Fibroblast of skin of left quadriceps (primary cell): Measurements from ENCODE around the gene PID1.
A peak's percentile ranks its signal among the peaks of the same experiment; 100 is the strongest.

ENCODE experiments used
- DNase-seq, 2 experiments: peaks; one replicate each; pipeline ENCODE4 v3.0.0-alpha.2; 2013; ENCODE audit warnings: low read depth in 2 of 2

Gene PID1, protein sequence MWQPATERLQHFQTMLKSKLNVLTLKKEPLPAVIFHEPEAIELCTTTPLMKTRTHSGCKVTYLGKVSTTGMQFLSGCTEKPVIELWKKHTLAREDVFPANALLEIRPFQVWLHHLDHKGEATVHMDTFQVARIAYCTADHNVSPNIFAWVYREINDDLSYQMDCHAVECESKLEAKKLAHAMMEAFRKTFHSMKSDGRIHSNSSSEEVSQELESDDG

DNA sequence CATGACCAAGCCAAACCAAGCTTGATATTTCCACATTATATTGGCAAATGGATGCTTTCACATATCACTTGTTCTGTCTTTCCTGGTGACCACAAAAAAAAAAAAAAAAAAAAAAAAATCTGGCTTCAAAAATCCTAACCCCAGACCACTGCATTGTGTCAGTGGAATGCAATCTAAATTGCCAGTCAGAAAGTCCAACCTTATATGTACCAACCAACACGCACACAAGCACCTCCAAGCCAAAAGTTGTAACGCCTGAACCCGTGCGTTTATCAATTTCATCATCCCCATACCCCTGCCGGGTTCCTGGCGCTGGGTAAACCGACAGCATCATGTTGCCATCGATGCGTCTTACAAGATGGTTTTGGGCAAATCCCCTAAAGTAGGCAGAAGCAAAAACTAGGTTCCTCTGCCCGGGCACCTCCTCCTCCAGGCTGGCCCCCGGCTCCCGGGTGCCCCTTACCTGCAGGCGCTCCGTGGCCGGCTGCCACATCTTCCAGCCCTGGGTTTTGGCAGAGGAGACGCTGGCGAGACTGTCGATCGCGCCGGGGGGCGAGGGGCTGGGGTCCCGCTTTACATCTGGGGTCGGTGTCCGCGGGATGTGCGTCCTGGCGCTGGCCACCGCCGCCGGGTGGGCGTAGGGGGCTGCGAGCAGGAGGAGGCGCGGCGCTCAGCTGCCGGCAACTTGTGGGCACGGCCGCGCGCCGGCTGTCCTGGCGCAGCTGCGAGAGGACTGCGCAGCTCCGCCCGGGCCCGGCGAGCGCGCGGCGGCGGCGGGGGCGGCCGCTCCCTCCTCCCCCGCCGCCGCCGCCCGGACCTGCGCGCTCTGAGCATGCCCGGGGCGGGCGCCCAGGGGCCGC, at the start of gene PID1:
TSS of gene PID1 (minus strand) at position 737 of the 860 bp plus-strand sequence. CDS start at position 493, 244 bp downstream.
- peak in 1 of 2 experiments; percentile 11 for DNase-seq

DNA sequence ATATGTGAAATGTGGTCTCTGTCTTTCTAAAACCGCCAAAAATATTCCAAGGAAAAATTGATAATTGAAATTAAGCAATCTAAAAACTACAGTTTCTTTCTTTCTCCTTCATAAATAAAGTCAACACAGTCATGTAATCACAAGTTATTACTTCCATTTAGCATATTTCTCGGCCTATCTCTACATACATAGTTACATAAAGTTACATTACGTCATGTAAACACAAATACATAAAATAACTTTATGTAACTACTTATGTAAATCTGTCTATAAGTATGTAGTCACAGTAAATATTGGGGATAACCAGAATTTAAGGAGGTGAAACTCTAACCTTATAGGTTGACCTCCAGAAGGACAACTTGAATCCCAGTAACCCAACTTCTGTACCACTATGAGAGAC, 48.5 kb upstream of the PID1 start:
- no peak for DNase-seq

DNA sequence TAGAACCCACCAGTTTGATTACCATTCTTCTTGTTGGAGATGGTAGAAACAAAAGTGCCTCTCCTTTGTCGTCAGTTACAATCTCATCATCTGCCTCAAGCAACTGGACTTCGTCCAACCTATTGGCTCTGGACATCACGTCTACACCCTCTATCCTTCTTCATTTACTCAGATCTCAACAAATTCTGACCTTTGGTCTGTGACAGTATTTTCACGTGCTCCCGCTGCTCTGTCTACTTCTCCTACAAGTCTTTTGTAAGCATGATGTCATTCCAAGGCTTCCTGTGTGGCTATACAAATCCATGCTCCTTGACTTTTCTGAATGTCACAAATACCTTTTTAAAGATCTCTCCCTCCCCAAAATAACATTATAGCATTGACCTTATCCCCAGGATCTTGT, 43.0 kb upstream of the PID1 start:
- no peak for DNase-seq

DNA sequence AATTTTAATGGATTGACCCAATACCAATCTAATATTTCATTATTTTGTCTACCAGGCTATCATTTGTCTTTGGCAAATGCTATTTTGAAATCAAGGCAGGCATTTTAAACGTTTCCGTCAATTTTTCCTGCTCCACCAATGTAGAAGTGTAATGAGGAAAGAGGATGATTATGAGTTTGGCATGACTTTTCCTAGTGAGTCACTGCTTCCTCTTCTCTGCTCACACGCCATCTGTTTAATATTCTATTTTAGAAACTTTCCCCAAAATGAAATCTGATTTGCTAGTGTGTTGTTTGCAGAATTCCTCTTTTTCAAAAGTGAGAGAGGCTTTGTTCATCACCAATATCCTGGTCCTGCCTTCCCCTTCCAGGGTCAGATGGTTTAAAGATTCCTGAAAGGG, 42.5 kb upstream of the PID1 start:
- peak; percentile 8 to 18 for DNase-seq

DNA sequence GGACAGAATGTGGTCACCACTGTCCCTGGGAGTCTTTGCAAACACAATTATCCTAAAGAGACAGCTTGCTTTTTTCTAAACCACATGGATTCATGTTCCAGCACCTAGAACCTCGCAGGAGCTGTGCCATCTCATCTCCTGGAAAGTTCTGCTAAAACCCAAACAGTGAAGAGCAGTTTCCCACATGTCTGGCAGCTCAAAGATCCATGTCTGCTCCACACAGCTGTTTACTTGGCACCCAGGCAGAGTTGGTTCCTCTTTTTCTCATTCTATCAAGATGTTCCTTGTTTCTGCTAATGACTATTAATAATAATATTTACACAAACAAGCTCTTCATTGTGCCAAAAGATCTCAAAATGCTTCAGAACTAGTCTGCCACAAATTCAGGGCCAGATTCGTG, 30.1 kb upstream of the PID1 start:
- DNase-seq, result no peak

DNA sequence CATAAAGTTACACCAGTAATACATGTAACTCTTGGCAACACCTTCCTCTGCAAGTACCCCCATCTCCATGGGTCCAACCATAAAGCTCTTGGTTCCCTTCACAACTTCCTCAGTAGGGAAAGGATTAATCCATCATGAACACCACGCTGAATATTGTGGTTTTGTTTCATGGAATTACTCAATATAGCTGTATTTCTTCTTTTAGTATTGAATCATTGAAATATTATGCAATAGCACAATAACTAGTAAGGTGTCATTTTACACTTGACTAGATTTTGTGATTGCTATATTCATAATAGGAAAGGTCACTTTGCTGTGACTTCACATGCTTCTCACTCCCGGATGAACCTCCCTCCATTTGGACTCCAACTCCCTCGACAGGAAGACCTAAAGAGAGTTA, 29.7 kb upstream of the PID1 start:
- peak in 1 of 2 experiments; percentile 3 for DNase-seq

DNA sequence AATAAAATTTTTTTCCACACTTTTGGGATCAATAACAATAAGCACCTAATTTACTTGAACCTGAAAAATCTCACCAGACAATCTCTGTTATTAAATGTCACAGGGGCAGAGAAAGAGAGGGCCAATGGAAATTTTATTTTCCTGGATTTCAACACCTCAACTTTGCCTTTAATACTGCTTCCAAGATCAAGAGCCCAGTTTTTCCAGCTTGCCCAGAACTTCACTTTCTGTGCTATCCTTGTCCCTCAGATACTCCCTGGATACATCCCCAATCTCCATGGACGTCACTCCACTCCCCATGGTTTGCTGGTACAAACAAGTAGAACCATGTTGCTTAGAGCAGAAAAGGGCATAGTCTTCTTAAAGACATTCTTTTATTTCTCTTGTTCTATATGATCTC, 29.3 kb upstream of the PID1 start:
- DNase-seq, result no peak

DNA sequence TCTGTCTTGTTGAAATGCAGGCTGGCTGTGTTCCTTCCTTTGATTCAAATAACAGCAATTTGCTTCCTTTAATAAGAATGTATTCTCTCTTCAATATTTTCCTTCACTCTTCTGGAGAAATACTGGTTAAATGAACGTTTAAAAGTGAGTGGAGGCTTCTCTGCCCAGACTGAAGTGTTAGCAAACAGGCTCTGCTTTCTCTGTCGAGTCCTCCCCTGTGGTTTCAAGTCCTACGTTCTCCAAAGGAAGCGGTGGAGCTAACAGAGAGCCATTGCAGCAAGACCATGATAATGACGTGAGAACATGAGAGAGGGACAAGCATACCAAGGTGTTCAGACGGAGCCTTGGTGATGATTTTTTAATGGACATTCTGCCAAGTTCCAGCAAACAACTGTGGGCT, 26.2 kb upstream of the PID1 start:
- no peak for DNase-seq

DNA sequence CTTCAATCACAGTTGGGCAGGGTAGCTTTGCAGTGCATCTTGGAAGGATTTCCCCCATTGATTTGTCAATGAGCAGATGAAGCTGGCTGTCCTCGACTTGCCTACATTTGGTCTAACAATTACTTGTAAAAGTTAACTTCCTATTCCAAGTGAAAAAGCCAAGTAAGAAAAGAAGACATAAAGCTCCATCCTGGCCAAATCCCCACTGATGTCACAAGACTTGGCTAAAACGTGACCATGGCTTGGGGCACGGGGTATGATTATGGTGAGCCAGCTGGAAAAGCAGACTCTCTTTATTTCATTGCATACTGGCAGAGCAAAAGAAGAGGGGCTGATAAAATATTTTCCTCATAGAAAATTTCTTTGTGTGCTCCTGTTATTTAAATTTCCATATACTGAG, 25.4 kb upstream of the PID1 start:
- no peak for DNase-seq

DNA sequence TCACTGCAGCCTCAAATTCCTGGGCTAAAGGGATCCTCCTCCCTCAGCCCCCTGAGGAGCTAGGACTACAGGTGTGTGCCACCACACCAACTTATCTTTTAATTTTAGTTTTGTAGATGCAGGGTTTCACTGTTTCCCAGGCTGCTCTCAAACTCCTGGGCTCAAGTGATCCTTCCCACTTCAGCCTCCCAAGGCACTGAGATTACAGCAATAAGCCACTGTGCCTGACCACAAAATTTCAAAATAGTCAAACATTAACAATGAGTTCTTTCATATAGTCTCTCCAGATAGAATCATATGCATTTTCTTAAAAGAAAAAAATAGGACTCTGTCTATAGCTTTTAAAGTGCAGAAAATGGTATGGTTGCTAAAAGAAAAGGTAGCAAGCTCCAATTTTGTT, 24.9 kb upstream of the PID1 start:
- DNase-seq, result peak in 1 of 2 experiments; percentile 2

DNA sequence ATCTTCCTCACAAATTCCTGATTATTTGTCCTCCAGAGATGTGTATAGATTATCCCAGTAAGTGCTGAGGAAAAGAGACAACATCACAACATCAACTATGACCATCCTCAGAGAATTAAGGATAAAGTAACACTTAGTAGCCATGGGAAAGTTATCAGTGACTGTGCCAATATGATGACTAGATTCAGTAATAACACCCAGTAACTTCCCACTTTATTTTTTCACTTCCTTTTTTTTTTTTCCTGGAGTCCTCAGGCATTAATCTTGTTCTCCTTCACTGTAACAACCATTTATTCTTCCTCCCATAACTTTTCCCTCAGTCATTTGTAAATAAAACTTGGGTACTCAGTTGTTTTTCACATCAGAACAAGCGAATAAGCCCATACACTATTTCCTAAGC, 16.7 kb upstream of the PID1 start:
- DNase-seq, result no peak

DNA sequence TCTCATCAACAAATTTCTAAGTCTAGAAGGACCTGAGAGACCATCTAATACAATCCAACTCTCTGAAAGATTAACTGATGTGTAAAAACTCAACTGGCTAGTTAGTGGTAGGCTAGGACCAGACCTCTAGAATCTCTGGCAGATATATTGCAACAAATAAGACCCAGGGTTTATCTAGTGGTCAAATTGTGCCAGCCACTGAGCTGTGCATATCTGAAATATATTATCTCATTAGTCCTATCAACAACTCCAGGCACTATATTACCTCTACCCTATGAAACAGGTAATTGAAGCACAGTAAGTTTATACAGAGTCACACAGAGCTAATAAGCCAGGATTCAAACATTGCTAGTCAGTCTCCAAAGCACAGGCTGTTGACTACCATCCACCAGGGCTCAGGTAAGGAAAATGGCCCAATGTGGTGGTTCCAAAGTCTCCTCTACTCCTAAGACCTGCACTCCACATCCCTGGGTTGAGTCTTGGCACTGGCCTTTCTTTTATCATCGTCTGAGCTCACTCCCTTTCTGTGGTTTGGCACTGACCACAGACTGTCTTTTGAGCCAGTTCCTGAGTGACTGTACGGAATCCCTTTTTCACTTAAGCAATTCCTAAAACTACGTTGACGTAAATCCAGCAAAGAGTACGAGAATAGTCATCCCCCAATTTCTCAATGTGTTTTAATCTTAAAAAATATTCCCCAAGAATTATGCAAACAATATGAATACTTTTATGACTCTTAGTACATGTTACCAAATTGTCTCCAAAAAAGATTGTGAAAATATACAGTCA, 11.9 kb upstream of the PID1 start:
- peak; percentile 62 to 64 for DNase-seq

DNA sequence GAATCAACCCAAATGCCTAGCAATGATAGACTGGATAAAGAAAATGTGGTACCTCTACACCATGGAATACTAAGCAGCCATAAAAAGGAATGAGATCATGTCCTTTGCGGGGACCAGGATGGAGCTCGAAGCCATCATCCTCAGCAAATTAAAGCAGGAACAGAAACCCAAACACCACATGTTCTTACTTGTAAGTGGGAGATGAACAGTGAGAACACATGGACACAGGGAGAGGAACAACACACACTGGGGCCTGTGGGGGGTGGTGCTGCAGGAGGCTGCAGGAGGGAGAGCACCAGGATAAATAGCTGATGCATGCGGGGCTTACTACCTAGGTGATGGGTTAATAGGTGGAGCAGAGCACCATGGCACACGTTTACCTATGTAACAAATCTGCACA, 8.4 kb upstream of the PID1 start:
- DNase-seq, result no peak

DNA sequence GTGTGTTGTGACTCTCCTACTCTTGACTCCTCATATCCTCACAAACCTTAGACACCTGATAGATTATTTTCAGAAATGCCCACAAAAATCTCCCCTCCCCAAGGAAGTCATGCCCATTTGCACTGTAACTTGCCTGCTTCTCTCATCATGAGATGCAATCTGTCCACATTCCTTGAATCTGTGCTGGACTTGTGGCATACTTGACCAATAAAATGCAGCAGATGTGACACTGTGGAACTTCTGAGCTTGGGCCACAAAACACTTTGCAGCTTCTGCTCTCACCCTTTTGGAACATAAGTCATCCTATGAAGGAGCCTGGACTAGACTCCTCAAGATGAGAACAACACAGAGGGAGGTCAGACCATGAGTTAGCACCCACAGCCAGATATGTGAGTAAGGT, 4.4 kb upstream of the PID1 start:
- DNase-seq, result no peak

DNA sequence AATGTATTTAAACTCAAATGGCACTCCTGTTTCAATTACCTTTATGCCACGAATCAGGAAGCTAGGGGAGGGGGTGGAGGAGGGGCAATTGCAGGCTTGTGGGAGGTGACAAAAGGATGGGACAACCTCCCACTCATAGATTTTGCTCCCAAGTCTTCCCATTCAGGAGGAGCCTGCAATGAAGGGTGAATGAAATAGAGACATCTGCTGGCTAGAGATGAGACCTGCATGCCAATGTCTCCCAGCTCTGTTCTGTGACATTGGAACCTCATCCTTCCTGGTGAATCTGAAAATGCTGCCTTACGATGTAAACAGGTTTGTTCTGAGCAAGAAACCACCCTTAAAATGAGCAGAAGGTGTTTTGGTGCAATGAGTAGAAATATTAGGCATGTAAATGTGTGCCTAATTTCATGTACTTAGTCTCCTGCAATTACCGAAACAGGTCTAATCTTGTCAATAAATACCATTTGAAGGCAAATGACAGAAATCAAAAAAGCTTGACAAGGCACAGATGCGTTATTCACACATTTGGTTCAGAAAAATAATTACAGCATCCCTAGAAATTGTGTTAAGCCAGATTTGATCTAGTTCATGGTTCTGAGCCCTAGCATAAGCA, 2.7 kb upstream of the PID1 start:
- DNase-seq, result peak; percentile 65 to 71

DNA sequence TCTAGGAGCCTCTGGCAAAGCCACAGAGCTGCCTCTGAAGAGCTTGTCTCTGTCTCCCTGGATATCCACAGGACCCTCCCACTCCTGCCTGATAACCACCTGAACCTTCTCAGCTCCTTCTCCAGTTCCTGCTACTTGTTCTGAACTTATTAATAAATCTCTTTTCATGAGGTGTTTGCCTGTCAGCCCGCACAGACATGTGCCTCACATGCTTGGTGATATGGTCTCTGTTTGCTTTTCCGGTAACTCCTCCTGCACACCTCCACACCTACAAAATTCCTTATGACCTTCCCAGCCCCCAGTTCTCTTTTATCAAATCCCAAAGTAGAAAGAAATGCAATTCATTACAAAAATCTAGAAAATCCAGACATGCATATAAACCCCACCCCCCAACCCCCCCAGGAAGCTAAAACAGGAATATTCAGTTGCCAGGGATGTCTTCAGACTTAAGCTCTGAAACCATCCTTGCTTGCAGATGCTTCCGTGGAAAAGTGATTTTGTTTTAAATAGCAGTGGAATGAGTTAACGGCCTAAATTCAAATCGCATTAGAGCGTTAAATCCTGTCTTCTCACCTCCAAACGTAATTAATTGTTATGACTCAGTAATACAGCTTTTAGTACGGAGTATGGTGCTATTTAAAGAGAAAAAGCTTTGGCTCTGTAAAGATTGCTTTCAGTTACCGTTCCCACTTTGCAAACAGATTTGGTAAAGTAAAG, 2.1 kb upstream of the PID1 start:
- DNase-seq, result no peak

DNA sequence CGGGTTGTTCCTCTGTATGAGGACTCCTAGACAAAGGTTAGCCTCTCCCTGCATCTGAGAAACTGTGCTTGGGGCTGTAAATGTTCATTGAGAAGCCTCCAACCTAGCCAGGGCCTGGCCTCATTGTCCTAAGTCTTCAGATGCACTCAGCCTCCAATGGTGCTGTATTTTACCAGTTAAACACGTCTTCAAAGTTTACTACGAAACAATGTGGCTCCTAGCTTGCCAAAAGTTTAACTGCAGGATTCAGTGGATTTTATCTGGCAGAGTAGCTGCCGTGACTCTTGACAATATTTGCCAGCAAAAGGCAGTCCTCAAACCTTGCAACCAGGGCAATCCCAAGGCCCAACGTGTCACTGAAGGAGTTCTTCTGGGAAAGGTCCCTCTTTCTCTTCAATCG, 1.1 kb downstream of the PID1 start:
- no peak for DNase-seq

DNA sequence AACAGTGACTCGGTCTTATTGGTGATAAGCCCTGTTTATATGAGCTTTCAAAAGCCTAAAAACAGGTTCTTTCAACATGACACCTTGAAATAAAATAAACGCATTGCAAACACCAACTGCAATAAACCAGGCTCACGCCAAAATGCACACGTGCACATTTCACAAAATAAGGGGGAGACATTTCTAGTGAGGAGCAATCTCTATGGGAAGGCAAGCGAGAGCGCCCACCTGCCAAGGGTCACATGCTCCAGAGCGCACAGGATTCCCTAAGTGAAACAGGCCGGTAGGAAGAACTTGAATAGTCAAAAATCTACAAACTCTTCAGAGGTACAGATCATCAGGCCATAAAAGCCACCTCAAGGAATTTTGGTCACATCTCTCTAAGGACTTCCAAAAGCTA, 1.9 kb downstream of the PID1 start:
- DNase-seq, result no peak

DNA sequence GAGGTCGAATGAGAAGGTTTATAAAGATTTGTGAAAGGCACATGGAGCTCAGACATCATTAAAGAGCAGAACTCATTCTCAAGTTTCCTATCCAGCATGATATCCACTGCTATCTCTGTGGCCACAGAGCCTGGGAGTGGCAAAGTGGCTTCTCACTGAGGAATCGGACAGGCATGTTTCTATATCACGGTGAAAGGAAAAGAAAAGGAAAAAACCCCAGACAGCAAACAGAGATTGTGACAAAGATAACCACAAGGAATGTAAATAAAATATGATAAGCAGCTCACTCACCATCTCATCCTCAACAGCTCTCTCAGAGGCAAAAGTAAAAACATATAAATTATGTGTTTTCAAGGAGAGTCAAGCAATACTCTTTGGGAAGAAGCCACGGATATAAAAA, 2.5 kb downstream of the PID1 start:
- DNase-seq, result no peak

DNA sequence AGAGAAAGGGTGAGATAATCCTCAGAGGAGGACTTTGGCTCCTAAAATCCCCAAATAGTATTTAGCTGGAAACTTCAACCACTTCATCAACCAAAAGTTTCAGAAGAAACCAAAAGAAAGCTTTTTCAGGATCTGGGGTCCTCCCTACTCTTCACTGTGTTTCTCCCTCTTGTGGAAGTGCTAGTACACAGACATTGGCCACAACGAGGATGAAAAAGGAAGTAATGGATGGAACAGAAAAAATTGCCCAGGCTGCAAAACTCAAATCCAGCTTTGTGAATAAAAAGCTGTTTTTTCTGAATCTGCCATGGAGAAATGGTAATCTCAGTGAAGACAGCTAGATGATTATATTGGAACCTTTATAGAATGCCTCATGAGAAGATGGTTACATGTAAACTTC, 4.0 kb downstream of the PID1 start:
- no peak for DNase-seq

DNA sequence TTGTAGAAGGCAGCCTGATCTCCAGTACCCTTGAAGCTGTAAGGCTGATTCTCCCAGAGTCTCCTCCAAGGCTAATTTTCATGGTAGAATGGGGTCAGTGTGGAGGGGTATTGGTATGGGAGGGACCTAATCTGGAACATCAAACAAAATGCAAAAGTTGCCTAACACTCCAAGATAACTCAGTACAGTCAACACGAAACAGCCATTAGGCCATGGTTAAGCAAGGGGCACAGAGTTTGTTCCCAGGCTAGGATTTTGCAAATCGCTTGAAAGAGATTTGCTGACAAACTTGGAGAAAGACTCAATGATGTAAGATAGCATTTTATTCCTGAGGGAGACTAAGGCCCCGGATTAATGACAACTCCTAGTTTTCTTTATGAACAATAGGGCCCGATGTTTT, 5.4 kb downstream of the PID1 start:
- DNase-seq, result no peak

DNA sequence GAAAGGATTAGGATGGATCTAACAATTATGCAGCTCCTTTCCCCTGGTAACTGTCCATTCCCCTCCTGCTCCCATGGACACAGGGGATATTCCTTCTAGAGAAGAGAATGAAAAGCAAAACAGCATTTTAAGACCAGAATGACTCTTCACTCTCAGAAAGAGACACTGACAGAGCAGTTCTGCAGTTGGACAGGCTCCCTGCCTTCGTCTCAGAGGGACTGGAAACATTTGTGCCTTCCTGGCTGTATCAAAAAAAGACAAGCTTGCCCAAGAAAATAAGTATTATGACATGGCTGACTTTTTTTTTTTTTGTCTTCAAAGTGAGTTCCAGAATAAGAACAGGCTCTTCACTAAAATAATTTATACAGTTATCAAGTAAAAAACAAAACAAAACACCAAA, 9.5 kb downstream of the PID1 start:
- DNase-seq, result no peak
